HG03460 (cell line): Measurements from ENCODE around the gene ZNF385B.

Experiments
- ATAC-seq: cut with Tn5 transposase; IDR thresholded peaks from one replicate; pipeline ENCODE4 v1.9.1; 2021; ENCODE audit not compliant: unreplicated experiment

Gene ZNF385B

GRCh38 chr2:179410552-179411356 is 450.7 kb downstream of the ZNF385B start:
- ATAC-seq: no peak

GRCh38 chr2:179403624-179404023 is 457.8 kb downstream of the ZNF385B start:
- ATAC-seq: no peak

GRCh38 chr2:179393481-179393880 is 467.9 kb downstream of the ZNF385B start:
- no peak for ATAC-seq
